ENCODE measurements around the gene EMILIN1. TPM values are rescaled to one million over a fixed set of nuclear protein-coding genes. Genes with fewer than 3 reads are reported as not detected.

Gene EMILIN1
- total RNA-seq, 4 donors from 2014 or later, result 7.9 to 32.2 (median 13.3) TPM

GRCh38 chr2:27097341-27097740 is 18.9 kb downstream of the EMILIN1 start:
- Histone ChIP-seq H3K4me1 (peaks cover 0 to 33% (median 6%) of the 10 kb centered on the region in 4 donors), H3K27ac (no peak overlapping the region), H3K27me3 (no peaks in the 10 kb centered on the region), H3K36me3 (peaks cover 0 to 42% (median 0%) of the 10 kb centered on the region in 3 donors), H3K9me3 (no peaks in the 10 kb centered on the region), H3K4me3 (no peak overlapping the region)
- TF ChIP-seq POLR2A (IDR thresholded peaks at IDR 0.05), result no peak
- TF ChIP-seq CTCF (IDR thresholded peaks at IDR 0.05), result no peak
- no peak for DNase-seq

- Histone ChIP-seq H3K27ac (no peak overlapping the region), H3K9me3 (no peaks in the 10 kb centered on the region), H3K36me3 (peaks cover 0 to 42% (median 0%) of the 10 kb centered on the region in 3 donors), H3K4me3 (no peak overlapping the region), H3K27me3 (no peaks in the 10 kb centered on the region), H3K4me1 (peaks cover 0 to 21% (median 2%) of the 10 kb centered on the region in 4 donors)
- TF ChIP-seq POLR2A (IDR thresholded peaks at IDR 0.05), result no peak
- TF ChIP-seq CTCF (IDR thresholded peaks at IDR 0.05), result no peak
- no peak for DNase-seq
Observed at GRCh38 chr2:27099334-27099955, 21.0 kb downstream of the EMILIN1 start.

GRCh38 chr2:27100036-27100435 is 21.6 kb downstream of the EMILIN1 start:
- H3K27me3 ChIP-seq, result no peaks in the 10 kb centered on the region
- H3K4me1 ChIP-seq, result peaks cover 0 to 15% (median 2%) of the 10 kb centered on the region in 4 donors
- H3K27ac ChIP-seq, result no peak overlapping the region
- peaks cover 0 to 37% (median 0%) of the 10 kb centered on the region in 3 donors for H3K36me3 ChIP-seq
- no peak for TF ChIP-seq CTCF (IDR thresholded peaks at IDR 0.05)
- TF ChIP-seq POLR2A (IDR thresholded peaks at IDR 0.05), result no peak
- no peak for DNase-seq
- H3K4me3 ChIP-seq, result no peak overlapping the region
- H3K9me3 ChIP-seq, result no peaks in the 10 kb centered on the region

- Histone ChIP-seq H3K27ac (no peak overlapping the region), H3K4me3 (no peak overlapping the region), H3K9me3 (no peaks in the 10 kb centered on the region), H3K27me3 (no peaks in the 10 kb centered on the region), H3K4me1 (no peaks in the 10 kb centered on the region), H3K36me3 (peaks cover 0 to 30% (median 0%) of the 10 kb centered on the region in 3 donors)
- TF ChIP-seq POLR2A (IDR thresholded peaks at IDR 0.05) (no peak), CTCF (IDR thresholded peaks at IDR 0.05) (no peak)
- no peak for DNase-seq
Observed at GRCh38 chr2:27102329-27102728, 23.9 kb downstream of the EMILIN1 start.

GRCh38 chr2:27105981-27106380 is 27.6 kb downstream of the EMILIN1 start:
- Histone ChIP-seq H3K27ac (no peak overlapping the region), H3K9me3 (no peaks in the 10 kb centered on the region), H3K36me3 (no peaks in the 10 kb centered on the region), H3K4me3 (no peak overlapping the region), H3K27me3 (no peaks in the 10 kb centered on the region), H3K4me1 (no peaks in the 10 kb centered on the region)
- no peak for DNase-seq
- TF ChIP-seq POLR2A (IDR thresholded peaks at IDR 0.05) (no peak), CTCF (IDR thresholded peaks at IDR 0.05) (no peak)
